ENCODE measurements around the gene AFTPH. TPM values are rescaled to one million over a fixed set of nuclear protein-coding genes. Genes with fewer than 3 reads are reported as not detected.

AFTPH gene
- total RNA-seq, 4 donors from 2014 or later, result 49.1 to 64.3 (median 57.1) TPM

DNA sequence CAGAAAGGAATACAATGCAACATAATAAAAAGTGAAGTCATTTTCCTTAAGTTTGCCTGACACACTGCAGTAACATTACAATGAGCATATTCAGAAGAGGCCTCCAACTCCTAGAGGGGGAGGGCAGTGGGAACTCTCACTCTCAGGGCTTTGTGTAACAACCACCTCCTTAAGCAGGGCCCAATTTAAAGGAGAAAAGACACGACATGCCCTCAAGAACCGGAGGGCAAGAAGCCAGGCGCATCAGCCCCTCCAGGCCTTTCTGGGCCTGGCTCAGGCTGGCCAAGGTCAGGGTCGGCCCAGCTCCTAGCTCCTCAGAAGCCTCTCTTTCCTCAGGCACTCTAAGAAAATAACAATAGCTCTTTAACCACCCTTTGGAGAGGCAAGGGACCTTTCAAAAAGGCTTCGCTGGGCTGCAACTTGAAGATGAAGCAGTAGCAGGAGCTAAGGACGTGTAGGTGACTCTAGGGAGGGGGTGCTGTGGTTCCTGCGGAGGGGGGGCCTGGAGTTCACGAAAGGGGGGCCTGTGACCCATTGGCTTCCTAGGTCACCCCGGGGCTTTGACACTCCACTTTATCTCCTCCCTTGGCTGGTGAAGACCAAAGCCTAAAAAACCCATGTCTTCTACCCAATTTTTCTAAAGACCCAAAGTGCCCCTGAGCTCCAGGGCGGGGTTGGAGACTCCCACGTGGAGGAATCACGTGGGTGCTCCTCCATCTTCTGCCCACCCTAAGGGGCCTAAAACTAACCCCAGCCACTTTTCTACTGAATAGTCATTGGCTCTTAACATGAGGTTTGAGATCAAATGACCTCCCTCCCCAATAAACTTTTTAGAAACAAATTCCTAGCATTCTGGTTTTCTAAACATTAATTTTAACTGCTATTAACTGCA lies 116.3 kb downstream of the AFTPH start:
- no peak for DNase-seq (ENCODE audit: low spot score in 2 of 2)
- H3K36me3 ChIP-seq, result peaks cover 10% of the 10 kb centered on the region
- H3K4me1 ChIP-seq, result peaks cover 95% of the 10 kb centered on the region
- no peak overlapping the region for H3K4me3 ChIP-seq
- no peak for TF ChIP-seq EP300 (IDR thresholded peaks at IDR 0.05)
- TF ChIP-seq, protein P1, sequence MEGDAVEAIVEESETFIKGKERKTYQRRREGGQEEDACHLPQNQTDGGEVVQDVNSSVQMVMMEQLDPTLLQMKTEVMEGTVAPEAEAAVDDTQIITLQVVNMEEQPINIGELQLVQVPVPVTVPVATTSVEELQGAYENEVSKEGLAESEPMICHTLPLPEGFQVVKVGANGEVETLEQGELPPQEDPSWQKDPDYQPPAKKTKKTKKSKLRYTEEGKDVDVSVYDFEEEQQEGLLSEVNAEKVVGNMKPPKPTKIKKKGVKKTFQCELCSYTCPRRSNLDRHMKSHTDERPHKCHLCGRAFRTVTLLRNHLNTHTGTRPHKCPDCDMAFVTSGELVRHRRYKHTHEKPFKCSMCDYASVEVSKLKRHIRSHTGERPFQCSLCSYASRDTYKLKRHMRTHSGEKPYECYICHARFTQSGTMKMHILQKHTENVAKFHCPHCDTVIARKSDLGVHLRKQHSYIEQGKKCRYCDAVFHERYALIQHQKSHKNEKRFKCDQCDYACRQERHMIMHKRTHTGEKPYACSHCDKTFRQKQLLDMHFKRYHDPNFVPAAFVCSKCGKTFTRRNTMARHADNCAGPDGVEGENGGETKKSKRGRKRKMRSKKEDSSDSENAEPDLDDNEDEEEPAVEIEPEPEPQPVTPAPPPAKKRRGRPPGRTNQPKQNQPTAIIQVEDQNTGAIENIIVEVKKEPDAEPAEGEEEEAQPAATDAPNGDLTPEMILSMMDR (IDR thresholded peaks at IDR 0.05), result no peak
- TF ChIP-seq POLR2AphosphoS5 (IDR thresholded peaks at IDR 0.05), result no peak
- TF ChIP-seq POLR2A (IDR thresholded peaks at IDR 0.05), result no peak
- peak overlapping the region; percentile 57 for H3K27ac ChIP-seq
- H3K27me3 ChIP-seq, result no peaks in the 10 kb centered on the region
- WGBS, result 52% methylated on average over 11 of the region's 12 CpGs
- no peaks in the 10 kb centered on the region for H3K9me3 ChIP-seq

DNA sequence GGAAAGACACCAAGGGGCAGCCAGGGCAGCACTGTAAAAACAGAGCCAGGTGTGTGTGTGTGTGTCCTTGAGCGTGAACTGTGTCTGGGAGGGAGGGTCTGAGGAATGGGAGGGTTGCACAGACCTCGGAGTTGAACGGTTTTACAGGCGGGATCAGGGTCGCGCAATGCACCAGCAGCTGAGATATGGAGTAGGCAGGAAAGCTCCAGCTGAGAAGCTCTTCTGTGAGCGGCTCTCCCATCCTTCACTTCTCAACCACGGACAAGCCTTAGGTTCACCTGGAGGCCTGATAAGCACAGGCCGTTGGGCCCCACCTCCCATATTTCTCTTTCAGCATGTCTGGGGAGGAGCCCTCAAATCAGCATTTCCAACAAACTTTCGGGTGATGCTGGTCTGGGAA lies 117.5 kb downstream of the AFTPH start:
- no peaks in the 10 kb centered on the region for H3K36me3 ChIP-seq
- H3K27ac ChIP-seq, result no peak overlapping the region
- TF ChIP-seq, protein P1 (IDR thresholded peaks at IDR 0.05), result no peak
- TF ChIP-seq POLR2A (IDR thresholded peaks at IDR 0.05) (no peak), POLR2AphosphoS5 (IDR thresholded peaks at IDR 0.05) (no peak), EP300 (IDR thresholded peaks at IDR 0.05) (no peak)
- no peak for DNase-seq (ENCODE audit: low spot score in 2 of 2)
- no peaks in the 10 kb centered on the region for H3K27me3 ChIP-seq
- no peak overlapping the region for H3K4me3 ChIP-seq
- peaks cover 96% of the 10 kb centered on the region for H3K4me1 ChIP-seq
- H3K9me3 ChIP-seq, result no peaks in the 10 kb centered on the region
- WGBS, result 63% methylated on average over 10 of the region's 10 CpGs

Other genes starting within 250 kb of the AFTPH start
- gene LGALSL, start 70.2 kb upstream of the AFTPH start, total RNA-seq, result 100 to 1,000 TPM in 2 of 4 donors, 10 to 100 TPM in 2; 74.2 to 133 (median 106) TPM
- gene SERTAD2, start 129.6 kb downstream of the AFTPH start, total RNA-seq, result 10 to 100 TPM; 23.7 to 36.4 (median 30.9) TPM